Measurements from ENCODE around the gene LRRC25. TPM values are rescaled to one million over a fixed set of nuclear protein-coding genes. Genes with fewer than 3 reads are reported as not detected.

LRRC25 gene
- not detected for total RNA-seq

DNA sequence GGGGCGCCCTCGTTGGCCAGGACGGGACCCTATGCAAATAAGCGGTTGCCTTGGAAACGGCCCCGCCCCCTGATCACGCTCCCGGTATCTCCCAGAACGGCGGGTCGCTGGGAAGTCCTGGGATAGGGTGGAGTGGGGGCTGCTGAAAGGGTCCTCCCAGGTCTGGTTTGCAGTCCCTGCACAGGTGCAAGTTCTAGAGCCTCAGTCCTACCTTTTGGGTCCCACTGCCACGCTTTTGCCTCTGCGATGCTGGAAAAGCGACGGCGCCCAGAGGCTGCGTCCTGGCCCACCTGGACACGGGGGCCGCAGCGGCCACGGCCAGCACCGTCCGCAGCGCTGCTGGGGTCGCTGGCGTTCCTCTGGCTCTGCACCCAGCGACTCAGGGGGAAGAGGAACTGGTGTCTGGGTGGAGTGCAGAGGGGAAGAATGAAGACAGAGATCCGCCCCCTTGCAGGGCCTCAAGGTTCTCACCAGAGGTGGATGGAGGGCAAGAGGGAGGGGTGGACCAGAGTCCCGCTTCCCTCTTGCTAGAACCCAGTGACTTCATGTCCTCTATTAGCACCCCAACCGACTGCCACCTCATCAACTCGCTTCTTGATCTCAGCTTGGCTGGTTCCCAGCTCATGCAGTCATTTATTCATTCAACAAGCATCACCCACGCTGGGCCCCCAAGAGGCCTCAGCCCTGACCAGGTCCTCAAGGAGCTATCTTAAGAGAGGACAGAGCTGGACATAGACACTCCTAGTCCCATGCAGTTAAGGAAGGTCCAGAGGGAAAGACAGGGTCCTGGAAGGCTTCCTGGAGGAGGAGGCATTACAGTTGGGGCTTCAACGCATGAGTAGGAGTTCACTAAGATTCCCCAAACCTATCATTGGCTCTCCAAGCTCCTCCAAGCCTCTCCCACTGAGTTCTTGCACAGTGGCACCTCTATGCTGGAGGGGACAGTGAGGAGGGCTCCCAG lies at the start of gene LRRC25:
Gene LRRC25 (minus strand): TSS at position 381 of the 961 bp plus-strand sequence. CDS start 659 bp downstream, outside the sequence.
- peaks cover 2% of the 10 kb centered on the region for H3K4me1 Mint-ChIP-seq (ENCODE audit: low read depth)
- no peak for DNase-seq
- peak; percentile 27 to 43 for ATAC-seq
- H3K27me3 Mint-ChIP-seq (ENCODE audit: low read depth): peaks cover 15% of the 10 kb centered on the region
- no peaks in the 10 kb centered on the region for H3K36me3 Mint-ChIP-seq (ENCODE audit: insufficient read depth)
- H3K9me3 Mint-ChIP-seq: no peaks in the 10 kb centered on the region
- H3K4me3 Mint-ChIP-seq: no peak within 1 kb of the TSS

DNA sequence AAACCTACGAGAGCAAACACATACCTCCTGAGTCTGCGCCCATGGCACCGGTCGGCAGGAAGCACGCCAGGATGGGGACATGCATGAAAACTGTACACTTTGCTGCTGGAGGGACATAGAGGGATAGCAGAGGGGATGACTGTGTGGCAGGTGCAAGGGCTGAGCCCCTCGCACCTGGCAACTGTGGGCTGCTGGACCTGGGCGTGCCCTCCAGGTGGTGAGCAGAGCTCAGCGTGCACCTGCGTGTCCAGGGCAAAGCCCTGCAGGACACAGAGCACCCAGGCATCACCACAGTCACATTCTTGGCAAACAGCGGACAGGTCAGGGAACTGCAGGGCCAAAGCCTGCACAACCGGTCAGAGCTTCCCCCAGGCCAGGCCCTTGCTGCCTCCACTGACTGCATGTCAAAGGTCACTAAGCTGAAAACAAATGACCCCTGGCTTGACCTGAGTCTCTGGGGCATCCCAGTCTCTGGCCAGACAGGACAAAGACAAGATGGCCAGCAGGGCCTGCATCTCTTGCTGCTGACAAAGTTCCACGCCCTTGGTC lies 49.5 kb upstream of the LRRC25 start:
- ATAC-seq: no peak
- no peaks in the 10 kb centered on the region for H3K27me3 Mint-ChIP-seq (ENCODE audit: low read depth)
- H3K4me1 Mint-ChIP-seq (ENCODE audit: low read depth): peaks cover 13% of the 10 kb centered on the region
- H3K4me3 Mint-ChIP-seq: no peak overlapping the region
- DNase-seq: no peak
- H3K9me3 Mint-ChIP-seq: peaks cover 3% of the 10 kb centered on the region
- H3K36me3 Mint-ChIP-seq (ENCODE audit: insufficient read depth): peaks cover 21% of the 10 kb centered on the region

DNA sequence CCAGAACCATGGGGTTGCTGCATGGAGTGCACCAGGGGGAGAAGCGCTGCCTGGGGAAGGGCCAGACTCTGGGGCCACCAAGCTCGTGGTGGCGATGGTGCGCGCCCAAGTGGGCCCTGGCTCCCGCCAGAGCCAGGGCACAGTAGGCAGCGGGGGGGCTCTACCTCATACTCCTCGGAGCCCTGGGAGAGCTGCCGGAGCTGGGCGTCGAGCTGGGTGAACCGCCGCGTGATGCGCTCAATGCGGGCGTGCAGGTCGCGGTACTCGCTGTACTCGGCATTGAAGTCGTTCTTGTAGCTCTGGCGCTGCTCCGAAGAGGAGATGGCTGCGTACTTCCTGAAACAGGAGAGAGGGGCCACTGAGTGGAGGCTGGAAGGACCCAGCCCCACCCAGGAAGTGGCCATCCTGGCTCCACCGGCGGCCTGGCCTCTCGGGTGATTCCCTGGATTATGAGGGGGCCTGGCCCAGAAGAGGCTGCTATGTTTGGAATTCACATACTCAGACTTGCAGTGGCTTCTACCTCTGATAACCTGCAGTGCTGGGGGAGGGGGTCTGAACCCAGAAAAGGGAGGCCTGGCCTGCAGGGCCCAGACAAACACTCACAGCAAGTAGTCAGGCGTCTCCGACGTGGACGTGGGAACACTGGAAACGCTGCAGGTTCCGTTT lies 48.9 kb upstream of the LRRC25 start:
- peaks cover 21% of the 10 kb centered on the region for H3K36me3 Mint-ChIP-seq (ENCODE audit: insufficient read depth)
- ATAC-seq (no peak), DNase-seq (no peak)
- peaks cover 3% of the 10 kb centered on the region for H3K9me3 Mint-ChIP-seq
- no peak overlapping the region for H3K4me3 Mint-ChIP-seq
- H3K4me1 Mint-ChIP-seq (ENCODE audit: low read depth): peaks cover 14% of the 10 kb centered on the region
- H3K27me3 Mint-ChIP-seq (ENCODE audit: low read depth): no peaks in the 10 kb centered on the region

DNA sequence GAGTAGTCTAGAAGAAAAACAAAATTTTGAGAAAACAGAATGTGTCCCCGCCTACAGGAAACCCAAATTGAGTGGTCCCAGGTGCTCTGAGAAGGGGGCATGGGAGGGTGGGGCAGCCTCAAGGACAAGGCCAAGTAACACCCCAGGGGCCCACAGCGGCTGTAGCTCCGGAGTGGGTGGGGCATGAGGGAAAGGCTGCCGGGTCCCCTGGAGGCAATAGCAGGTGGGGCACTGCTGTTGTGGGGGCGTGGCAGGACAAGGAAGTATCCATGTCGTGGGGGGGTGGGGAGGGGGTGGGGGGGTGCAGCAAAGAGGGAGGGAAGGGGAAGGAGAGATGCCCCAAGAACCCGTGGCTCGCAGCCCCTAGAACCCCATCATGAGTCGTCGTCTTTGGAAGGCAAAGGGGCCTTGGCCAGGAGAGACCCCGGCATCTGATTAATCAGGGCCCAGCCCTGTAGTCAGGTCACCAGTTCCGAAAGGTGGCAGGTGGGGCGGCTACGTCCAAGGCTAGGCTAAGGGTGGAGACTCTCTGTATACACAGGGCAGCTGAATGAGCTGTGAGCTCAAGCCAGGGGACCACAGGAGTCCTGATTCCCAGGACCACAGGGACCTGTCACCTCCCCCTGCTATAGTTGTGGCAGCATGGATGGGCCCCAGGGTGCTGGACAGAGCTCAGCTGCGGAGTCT lies 48.0 kb upstream of the LRRC25 start:
- peaks cover 19% of the 10 kb centered on the region for H3K36me3 Mint-ChIP-seq (ENCODE audit: insufficient read depth)
- H3K9me3 Mint-ChIP-seq: peaks cover 3% of the 10 kb centered on the region
- H3K27me3 Mint-ChIP-seq (ENCODE audit: low read depth): no peaks in the 10 kb centered on the region
- peaks cover 14% of the 10 kb centered on the region for H3K4me1 Mint-ChIP-seq (ENCODE audit: low read depth)
- no peak overlapping the region for H3K4me3 Mint-ChIP-seq
- ATAC-seq: no peak
- no peak for DNase-seq

DNA sequence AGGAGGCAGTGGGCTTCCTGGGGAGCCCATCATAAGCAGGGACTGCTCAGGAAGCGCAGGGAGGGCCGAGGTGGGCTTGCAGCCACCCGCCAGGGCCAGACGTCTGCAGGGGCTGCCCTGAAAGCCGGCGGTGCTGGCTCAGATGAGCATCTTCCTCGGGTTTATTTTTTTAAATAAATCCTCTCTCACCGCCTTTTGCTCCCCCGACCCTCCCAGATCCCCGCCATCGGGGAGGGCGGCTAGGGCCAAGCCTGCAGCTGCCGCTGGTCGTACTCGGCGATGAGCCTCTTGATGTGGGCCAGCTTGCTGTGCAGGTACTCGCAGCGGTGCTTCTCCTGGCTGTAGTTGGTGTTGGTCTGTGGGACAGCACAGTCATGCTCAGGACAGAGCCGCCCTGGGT lies 47.1 kb upstream of the LRRC25 start:
- no peak overlapping the region for H3K4me3 Mint-ChIP-seq
- peaks cover 17% of the 10 kb centered on the region for H3K36me3 Mint-ChIP-seq (ENCODE audit: insufficient read depth)
- DNase-seq (no peak), ATAC-seq (no peak)
- peaks cover 3% of the 10 kb centered on the region for H3K9me3 Mint-ChIP-seq
- peaks cover 18% of the 10 kb centered on the region for H3K4me1 Mint-ChIP-seq (ENCODE audit: low read depth)
- H3K27me3 Mint-ChIP-seq (ENCODE audit: low read depth): no peaks in the 10 kb centered on the region

DNA sequence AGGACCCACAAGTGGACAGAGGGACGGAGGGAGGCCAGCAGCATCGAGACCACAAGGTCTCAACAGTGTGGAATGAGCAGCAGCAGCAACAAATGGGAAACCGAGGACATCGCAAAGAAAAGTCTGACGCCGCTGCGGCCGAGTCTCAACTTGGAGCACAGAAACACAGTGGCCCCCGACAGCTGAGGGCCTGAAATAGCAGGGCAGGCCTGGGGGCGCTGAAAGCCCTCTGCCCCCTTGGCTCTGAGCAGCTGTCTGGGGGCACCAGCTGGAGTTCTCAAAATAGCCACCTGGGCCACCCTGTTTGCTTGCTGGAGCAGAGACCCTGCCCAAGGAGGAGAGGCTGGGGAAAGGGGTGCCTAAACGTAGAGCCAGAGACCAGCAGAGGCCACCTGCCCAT lies 46.4 kb upstream of the LRRC25 start:
- Mint-ChIP-seq H3K4me1 (ENCODE audit: low read depth) (peaks cover 18% of the 10 kb centered on the region), H3K27me3 (ENCODE audit: low read depth) (no peaks in the 10 kb centered on the region), H3K9me3 (peaks cover 3% of the 10 kb centered on the region), H3K36me3 (ENCODE audit: insufficient read depth) (peaks cover 13% of the 10 kb centered on the region), H3K4me3 (no peak overlapping the region)
- DNase-seq: no peak
- no peak for ATAC-seq

DNA sequence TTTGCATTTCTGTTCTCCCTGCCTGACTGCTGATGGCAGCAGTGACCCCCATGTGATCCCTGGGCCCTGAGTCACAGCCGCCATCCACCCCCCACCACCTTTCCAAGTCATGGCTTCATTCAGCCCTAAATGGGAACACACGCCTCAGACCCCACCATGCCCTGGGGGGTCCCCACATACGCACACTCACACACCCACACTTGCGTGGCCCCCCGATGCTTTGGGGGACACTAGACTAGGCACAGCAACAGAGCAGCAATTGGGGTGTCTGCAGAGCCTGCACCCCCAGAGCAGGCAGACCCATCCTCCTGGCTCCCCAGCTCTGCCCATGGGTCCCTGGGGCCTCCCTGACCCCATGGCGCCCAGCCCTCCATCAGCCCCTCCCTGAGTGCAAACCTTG lies 46.0 kb upstream of the LRRC25 start:
- Mint-ChIP-seq H3K4me1 (ENCODE audit: low read depth) (peaks cover 17% of the 10 kb centered on the region), H3K36me3 (ENCODE audit: insufficient read depth) (peaks cover 9% of the 10 kb centered on the region), H3K4me3 (no peak overlapping the region), H3K9me3 (peaks cover 3% of the 10 kb centered on the region), H3K27me3 (ENCODE audit: low read depth) (no peaks in the 10 kb centered on the region)
- ATAC-seq (no peak), DNase-seq (no peak)

DNA sequence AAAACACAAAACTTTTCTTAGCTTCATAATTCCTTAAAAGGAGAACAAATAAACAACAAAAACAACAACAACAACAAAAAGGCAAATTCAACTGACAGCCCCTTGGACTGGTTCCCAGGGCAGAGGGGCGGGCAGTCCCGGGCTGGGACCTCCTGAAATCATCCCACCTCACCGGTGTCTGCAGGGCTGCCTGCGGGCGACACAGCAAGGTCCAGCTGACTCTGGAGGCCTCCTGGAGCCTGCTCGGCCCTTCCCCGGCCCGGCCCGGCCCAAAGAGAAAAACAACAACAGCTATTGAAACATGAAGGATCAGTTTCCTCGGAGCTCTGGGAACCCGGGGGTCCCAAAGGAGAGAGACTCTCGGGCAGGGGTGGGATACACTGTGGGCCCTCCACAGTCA lies 45.5 kb upstream of the LRRC25 start:
- H3K27me3 Mint-ChIP-seq (ENCODE audit: low read depth): no peaks in the 10 kb centered on the region
- no peak for ATAC-seq
- peaks cover 16% of the 10 kb centered on the region for H3K4me1 Mint-ChIP-seq (ENCODE audit: low read depth)
- peaks cover 3% of the 10 kb centered on the region for H3K9me3 Mint-ChIP-seq
- H3K4me3 Mint-ChIP-seq: no peak overlapping the region
- no peak for DNase-seq
- H3K36me3 Mint-ChIP-seq (ENCODE audit: insufficient read depth): peaks cover 6% of the 10 kb centered on the region

DNA sequence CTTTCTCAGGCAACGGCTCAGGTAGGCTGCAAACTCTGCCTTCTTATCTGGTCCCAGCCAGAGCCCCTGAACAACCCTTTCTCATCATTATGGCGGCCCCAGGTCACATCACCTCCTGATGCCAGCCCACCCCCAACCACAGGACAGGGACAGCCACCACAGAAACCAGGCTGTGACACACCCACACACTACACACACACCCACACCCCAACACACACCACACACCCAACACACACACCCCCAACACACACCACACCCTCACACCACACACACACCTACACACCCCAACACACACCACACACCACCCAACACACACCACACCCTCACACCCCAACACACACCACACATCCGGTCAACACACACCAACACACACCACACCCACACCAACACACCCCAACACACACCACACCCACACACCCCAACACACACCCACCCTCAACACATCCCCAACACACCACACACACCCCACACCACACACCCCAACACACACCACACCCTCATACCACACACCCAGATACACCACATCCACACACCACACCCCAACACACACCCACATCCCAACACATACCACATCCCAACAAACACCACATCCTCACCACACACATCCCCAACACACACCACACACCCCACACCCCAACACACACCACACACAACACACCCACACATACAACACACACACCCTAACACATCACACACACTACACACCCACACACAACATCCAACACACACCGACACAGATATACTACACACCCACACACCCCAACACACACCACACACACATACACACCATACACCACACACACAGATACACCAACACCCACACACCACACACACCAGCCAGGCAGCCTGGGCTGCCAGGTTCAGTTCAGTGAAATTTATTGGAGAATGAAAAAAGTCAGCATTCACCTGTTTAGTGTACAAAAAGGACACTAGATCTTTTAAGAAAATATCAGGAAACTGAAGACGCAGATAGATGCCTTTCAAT lies 44.7 kb upstream of the LRRC25 start:
- no peak overlapping the region for H3K4me3 Mint-ChIP-seq
- ATAC-seq (no peak), DNase-seq (no peak)
- H3K27me3 Mint-ChIP-seq (ENCODE audit: low read depth): no peaks in the 10 kb centered on the region
- H3K9me3 Mint-ChIP-seq: peaks cover 3% of the 10 kb centered on the region
- H3K36me3 Mint-ChIP-seq (ENCODE audit: insufficient read depth): peaks cover 6% of the 10 kb centered on the region
- peaks cover 16% of the 10 kb centered on the region for H3K4me1 Mint-ChIP-seq (ENCODE audit: low read depth)

DNA sequence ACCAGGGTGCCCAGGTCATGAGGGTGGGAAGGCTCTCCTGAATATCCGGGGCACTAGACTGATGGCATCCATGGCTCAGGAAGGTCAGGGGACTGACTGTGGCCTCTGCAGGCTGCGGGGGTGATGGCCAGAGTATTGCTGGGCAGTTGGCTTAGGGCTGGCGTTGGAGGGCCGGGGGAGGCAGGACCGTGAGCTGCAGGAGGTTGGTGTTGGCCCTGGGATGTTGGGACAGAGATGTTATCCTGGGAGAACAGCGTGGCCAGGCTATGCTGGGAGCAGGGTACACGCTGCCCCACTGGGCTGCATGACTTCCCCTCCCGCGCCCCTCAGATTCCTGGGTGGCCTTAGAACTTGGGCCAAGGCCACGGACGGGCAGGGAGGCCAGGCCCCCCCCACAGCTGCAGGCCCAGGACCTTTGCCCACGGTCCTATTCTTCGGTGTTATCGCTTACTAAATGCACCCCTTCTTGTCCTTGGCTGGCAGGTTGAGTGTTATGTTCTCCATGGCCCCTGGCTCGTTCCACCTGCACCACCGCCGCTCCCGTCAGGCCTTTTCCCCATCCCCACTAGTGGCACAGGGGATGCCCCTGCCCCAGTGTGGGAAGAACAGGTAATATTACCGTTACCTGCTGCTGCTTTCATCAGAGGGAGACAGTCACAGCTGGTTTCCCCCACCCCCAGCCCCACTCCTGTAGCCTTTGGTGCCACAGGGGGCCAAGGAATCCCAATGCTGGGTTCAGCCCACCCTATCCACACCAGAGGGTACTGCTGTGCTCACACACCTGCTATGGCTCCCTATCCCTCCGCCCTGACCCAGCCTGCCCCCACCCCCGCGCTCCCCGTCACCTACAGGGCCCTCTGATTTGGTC lies 43.7 kb upstream of the LRRC25 start:
- DNase-seq (no peak), ATAC-seq (no peak)
- peaks cover 20% of the 10 kb centered on the region for H3K4me1 Mint-ChIP-seq (ENCODE audit: low read depth)
- H3K9me3 Mint-ChIP-seq: peaks cover 3% of the 10 kb centered on the region
- H3K27me3 Mint-ChIP-seq (ENCODE audit: low read depth): no peaks in the 10 kb centered on the region
- peaks cover 6% of the 10 kb centered on the region for H3K36me3 Mint-ChIP-seq (ENCODE audit: insufficient read depth)
- no peak overlapping the region for H3K4me3 Mint-ChIP-seq

DNA sequence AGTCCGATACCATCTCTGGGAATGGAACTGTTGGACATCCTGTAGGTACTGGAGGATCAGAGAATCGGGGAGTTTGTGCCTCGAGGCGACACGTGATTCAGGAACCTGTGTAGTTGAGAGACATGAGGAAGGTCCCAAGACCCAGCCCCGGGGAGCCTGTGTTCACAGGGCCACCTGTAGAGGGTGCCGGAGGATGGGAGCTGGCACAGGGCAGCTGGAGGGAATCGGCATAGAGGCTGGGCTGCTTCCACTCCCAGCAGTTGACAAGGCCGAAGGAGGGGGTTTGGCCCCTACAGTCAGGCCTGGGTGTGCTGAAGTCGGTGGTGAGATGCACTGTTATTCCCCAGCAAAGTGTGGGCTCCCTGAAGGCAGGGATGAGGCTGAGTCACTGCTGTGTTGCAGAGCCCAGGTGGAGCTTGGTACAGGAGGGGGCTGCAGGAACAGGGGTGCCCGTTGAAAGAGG lies 43.0 kb upstream of the LRRC25 start:
- no peak for DNase-seq

DNA sequence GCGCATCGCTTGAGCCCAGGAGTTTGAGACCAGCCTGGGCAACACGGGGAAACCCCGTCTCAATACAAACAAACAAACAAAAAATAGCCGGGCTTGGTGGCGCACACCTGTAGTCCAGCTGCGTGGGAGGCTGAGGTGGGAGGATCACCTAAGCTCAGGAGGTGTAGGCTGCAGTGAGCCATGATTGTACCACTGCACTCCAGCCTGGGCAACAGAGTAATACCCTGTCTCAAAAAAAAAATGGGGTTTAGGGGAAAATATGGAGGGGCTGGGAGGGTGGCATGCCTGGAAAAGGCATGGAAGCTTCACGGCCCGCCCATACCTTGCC lies 42.5 kb upstream of the LRRC25 start:
- peaks cover 3% of the 10 kb centered on the region for H3K9me3 Mint-ChIP-seq
- H3K36me3 Mint-ChIP-seq (ENCODE audit: insufficient read depth): peaks cover 6% of the 10 kb centered on the region
- H3K27me3 Mint-ChIP-seq (ENCODE audit: low read depth): no peaks in the 10 kb centered on the region
- ATAC-seq: no peak
- DNase-seq: no peak
- peaks cover 22% of the 10 kb centered on the region for H3K4me1 Mint-ChIP-seq (ENCODE audit: low read depth)
- H3K4me3 Mint-ChIP-seq: no peak overlapping the region

More for the DNA sequence above, 43.0 kb upstream of the LRRC25 start:
- Mint-ChIP-seq H3K36me3 (ENCODE audit: insufficient read depth) (peaks cover 6% of the 10 kb centered on the region), H3K4me3 (no peak overlapping the region), H3K27me3 (ENCODE audit: low read depth) (no peaks in the 10 kb centered on the region), H3K9me3 (peaks cover 3% of the 10 kb centered on the region), H3K4me1 (ENCODE audit: low read depth) (peaks cover 22% of the 10 kb centered on the region)
- no peak for ATAC-seq

Measured in activated T-cell treated with anti-CD3 and anti-CD28 coated beads, Interleukin-2, amount 50 U/mL, for 4 hours (primary cell).